ENCODE measurements around the gene PCNX3.
A peak's percentile ranks its signal among the peaks of the same experiment; 100 is the strongest.

PCNX3 gene

GRCh38 chr11:65580031-65580692 lies 35.4 kb upstream of the PCNX3 start:
- DNase-seq (ENCODE audit: low read depth in 2 of 2): no peak

DNA sequence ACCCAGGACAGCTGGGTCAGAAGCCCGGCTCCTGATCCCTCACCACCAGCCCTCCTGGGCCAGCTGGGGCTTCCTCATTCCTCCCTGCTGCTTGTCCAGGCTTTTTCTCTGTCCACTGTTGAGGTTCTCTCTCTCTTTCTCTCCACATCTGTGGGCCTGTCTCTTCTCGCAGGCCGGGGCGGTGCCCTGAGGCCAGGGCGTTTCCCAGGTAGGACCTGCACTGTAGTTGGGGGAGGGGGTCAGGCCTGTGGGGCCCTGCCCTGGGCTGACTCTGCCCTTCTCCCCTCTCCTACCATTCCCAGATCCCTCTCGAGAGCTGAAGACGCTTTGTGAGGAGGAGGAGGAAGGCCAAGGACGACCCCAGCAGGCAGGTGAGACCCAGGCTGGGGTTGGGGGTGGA lies 34.8 kb upstream of the PCNX3 start:
- no peak for DNase-seq (ENCODE audit: low read depth in 2 of 2)

DNA sequence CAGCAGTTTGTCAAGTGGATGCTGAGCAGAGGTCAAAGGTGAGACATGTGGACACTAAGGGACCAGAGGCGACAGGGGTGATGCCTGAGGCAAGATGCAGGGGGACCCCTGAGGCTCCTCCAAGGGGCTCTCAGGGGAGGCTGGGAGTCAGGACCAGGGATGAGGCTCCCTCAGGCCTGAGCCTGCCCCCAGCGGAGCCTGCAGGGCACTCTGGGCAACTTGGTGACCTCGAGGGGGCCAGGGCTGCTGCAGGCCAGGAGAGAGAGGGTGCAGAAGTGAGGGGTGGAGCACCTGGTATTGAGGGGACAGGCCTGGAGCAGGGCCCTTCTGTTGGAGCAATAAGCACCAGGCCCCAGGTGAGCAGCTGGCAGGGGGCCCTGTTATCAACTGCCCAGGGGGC lies 33.6 kb upstream of the PCNX3 start:
- no peak for DNase-seq (ENCODE audit: low read depth in 2 of 2)

- no peak for DNase-seq (ENCODE audit: low read depth in 2 of 2)
Observed at GRCh38 chr11:65583589-65583988, 32.0 kb upstream of the PCNX3 start.

DNA sequence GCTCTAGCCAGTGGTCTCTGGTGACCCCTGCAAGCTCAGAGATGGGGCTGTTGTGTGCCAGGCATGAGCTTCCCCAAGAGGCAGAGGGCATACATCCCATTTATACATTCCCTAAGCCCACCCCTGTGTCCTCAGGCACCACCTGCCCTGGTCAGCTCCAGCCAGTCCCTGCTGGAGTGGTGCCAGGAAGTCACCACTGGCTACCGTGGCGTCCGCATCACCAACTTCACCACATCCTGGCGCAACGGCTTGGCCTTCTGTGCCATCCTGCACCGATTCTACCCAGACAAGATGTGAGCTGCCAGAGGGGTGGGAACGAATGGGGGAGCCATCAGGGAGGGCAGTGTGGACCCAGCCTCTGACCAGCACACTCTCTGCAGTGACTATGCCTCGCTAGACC lies 31.5 kb upstream of the PCNX3 start:
- DNase-seq (ENCODE audit: low read depth in 2 of 2): no peak

- DNase-seq (ENCODE audit: low read depth in 2 of 2): no peak
Observed at GRCh38 chr11:65584723-65585171, 30.8 kb upstream of the PCNX3 start.

DNA sequence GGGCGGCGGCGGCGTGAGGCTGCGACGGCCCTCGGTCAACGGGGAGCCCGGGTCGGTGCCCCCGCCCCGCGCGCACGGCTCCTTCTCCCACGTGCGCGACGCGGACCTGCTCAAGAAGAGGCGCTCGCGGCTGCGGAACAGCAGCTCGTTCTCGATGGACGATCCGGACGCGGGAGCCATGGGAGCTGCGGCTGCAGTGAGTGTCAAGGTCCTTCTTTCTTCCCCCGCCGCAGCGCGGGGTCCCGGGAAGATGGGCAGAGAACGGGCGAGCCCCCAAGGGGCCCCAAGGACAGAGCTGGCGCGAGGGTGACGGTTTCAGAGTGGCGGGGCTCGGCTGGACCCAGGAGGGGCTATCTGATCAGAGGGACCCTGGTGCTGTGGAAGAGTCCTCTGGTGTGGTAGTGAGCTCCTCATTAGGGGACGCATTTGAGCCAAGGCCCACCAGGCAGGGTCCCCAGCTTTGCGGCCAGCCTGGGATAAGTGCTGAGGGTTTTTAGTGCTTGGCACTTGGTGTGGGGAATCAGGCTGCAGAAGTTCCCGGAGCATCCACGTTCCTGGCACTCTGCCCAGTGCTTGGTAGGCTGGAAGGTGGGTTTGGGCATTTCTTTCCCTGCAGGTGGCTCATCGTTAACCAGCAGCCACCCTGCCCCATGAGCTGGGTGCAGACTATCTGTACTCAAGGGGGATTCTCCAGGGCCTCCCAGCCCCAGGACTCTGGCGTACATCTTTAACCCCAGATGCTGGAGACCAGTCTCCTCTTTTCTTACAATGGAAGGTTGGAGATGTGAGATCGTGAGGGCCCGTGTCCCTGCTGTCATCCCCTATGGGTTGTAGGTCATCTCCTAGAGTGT lies 30.0 kb upstream of the PCNX3 start:
- no peak for DNase-seq (ENCODE audit: low read depth in 2 of 2)

DNA sequence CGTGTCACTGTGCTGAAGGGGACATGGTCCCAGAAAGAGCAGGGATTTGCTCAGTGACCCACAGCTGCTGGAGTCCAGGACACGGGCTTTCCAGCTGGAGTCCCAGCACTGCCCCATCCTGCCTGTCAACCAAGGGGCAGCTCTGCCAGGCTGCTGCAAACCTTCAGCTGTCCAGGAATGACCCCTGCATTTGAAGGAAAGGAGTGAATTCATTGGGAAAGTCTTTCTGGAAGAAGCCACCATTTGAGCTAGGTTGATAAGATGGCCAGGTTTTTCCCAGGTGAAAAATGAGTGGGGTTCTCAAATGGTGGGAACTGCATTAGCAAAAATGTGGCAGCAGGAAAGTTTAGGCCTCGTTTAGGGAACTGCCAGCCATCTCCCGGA lies 29.3 kb upstream of the PCNX3 start:
- DNase-seq (ENCODE audit: low read depth in 2 of 2): no peak

- DNase-seq (ENCODE audit: low read depth in 2 of 2): no peak
Observed at GRCh38 chr11:65586676-65587075, 28.9 kb upstream of the PCNX3 start.

DNA sequence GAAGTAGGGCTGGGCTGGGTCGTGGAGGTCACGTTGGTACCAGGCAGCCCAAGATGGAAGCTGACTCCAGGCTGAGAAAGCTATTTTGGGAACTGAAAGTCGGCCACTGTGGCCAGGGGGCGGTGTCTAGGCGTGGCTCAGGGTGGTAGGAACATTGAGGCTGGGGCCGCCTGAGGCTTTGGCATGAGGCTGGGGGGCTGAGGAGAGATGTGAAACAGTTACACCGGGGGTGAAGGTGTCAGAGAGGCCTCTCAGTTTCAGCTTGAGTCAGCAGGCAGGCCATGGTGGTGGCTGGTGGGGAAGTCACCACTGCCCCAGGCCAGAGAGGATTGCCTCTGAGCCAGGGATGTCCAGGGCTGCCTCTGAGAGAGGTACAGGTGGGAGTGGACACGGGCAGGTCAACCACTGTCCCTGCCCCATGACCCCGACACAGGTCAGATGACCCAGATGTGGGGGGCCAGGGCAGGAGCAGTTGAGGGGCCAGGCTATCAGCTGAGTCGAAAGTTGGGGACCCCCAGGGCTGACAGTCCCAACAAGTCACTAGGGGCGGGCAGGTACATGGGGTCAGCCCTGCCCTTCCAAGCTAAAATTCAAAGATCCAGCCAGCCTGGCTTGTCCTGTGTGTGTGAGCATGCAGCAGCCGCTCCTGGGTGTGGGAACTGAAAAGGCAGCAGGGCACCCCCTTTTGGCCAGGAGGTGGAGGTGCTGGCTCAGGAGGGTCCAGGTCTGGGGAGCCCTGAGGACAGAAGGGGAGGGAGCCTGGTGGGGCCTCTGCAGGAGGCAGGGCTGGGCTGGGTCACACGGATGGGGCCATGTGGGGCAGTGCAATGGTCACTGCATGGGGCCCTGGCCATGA lies 27.1 kb upstream of the PCNX3 start:
- peak; percentile 71 to 79 for DNase-seq (ENCODE audit: low read depth in 2 of 2)

GRCh38 chr11:65589444-65590239 lies 25.9 kb upstream of the PCNX3 start:
- DNase-seq (ENCODE audit: low read depth in 2 of 2): peak in 1 of 2 donors; percentile 57

DNA sequence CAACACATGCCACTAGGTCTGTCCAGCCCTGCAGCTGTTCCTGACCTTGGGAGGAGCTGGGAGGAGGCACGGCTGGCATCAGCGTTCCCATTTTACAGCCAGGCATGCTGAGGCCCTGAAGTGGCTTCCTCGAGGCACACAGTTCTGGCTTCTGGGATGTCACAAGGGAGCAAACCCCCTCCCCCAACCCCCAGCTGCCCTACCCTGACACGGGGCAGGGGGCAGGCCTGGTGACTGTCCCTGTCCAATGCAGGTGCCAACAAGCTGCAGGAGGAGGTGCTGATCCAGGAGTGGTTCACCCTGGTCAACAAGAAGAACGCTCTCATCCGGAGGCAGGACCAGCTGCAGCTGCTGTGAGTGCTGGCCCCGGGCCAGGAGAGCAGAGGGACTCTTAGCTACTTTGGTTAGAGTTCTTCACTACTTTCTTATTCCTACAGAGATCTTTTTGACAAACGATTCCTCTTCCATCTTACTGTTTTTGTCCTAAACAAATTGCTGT lies 25.3 kb upstream of the PCNX3 start:
- DNase-seq (ENCODE audit: low read depth in 2 of 2): no peak

- no peak for DNase-seq (ENCODE audit: low read depth in 2 of 2)
Observed at GRCh38 chr11:65591939-65592857, 23.4 kb upstream of the PCNX3 start.

DNA sequence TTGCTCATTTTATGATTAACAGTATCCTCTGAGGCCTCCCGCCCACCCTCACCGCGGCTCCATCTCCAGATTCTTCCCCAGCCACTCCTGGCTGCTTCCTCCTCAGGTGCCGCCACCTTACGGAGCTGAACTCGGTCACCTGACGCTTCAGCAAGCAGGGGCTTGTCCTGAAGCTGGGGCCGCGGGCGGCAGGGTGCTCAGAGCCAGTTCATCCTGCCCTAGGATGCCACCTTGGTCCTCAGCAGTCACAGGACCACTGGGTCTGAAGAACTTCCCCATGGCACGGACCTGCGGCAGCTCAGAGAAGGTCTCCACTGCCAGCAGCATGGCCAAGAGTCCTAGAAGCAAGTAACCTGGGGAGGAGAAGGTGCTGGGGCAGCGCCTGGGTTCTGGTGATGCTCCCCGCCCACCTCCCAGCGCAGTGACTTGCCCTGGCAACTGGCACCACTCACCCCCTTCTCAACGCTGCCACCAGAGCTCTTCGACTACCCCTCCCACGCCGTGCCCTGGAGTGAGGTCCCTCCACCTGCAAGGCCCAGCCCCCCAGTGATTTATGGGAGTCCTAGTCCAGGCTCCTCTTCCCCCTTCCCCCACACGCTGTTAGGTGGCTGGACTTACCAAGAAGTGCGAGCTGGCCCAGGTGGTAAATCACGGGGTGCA lies 22.6 kb upstream of the PCNX3 start:
- no peak for DNase-seq (ENCODE audit: low read depth in 2 of 2)

- no peak for DNase-seq (ENCODE audit: low read depth in 2 of 2)
Observed at GRCh38 chr11:65593518-65594414, 21.8 kb upstream of the PCNX3 start.

GRCh38 chr11:65595131-65595530 lies 20.4 kb upstream of the PCNX3 start:
- DNase-seq (ENCODE audit: low read depth in 2 of 2): no peak

DNA sequence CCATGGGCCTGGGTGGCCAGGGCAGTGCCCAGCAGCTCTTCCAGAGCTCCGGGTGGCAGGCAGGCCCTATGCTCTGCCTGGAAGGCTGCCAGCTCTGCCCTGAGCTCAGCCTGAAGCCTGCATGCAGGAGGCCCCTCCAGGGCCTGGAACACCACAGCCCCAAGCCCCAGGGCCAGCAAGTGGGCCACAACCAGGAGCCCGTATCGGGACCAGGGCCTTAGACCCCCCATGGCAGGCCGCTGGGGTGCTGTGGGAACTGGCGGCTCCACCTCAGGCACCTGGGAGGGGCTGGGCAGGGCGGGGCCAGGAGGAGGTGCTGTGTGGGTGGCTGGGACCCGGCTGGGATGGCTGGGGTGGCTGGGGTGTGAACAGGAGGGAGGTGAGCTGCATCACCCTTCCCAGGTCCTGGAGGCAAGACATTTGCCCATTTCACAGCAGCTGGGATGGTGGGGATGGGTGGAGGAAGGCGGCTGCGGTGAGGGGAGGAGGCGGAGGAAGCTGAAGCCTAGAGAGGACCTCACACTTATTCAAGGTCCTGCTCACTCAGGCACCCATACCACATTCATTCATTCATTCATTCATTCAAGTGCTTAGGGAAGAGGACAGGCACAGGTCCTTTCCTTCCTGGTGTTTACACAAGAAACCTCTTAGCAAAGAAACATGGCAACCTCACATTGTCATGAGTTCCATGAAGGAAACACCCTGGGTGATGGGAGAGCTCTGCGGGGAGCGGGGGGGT lies 19.9 kb upstream of the PCNX3 start, which contains the start of gene KCNK7:
Gene KCNK7, minus strand, starts transcription at position 258 of the 739 bp plus-strand sequence. Its CDS starts 28 bp downstream, at position 230.
- DNase-seq (ENCODE audit: low read depth in 2 of 2): no peak

DNA sequence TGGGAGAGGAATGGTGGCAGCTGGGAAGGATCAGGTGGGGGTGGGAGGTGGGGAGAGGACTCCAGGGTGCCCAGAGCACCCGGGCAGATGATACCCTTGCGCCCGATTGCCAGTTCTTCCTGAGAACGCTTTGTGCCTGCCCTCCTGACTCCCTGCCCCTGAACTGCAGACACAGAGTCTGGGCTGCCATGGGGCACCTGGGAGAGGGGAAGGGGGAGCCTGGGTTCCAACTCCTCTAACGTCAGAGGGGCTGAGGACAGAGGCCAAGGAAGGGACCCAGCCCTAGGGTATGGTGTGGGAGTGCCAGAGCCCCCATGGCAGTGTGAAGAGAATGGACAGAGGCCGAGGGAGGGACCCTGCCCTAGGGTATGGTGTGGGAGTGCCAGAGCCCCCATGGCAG lies 19.1 kb upstream of the PCNX3 start:
- DNase-seq (ENCODE audit: low read depth in 2 of 2): no peak
